Spinal cord (tissue), 10 donors: ENCODE data around the gene GNB1. TPM values are rescaled to one million over a fixed set of nuclear protein-coding genes. Genes with fewer than 3 reads are reported as not detected.
"Not testable (repeated sequence)": the region's sequence is repeated elsewhere in the genome, so short reads cannot be mapped to it uniquely, and the experiment has no call there.

Source experiments
- DNase-seq, 6 donors: peaks; one replicate each; pipeline versions ENCODE4 v3.0.0 to v3.0.0-alpha.2; 2013 to 2015; ENCODE audit warnings: low spot score in 6 of 6, low read depth in 4 of 6
- H3K27ac ChIP-seq: one replicate; pipeline ENCODE4 v1.5.1; 2013; ENCODE audit warnings: low read depth, low read length, control low read depth
- H3K27me3 ChIP-seq: one replicate; pipeline ENCODE4 v1.6.1; 2013; ENCODE audit warnings: low read length; ENCODE audit not compliant: control insufficient read depth, insufficient read depth
- H3K36me3 ChIP-seq: one replicate; pipeline ENCODE4 v1.6.1; 2013; ENCODE audit warnings: low read length; ENCODE audit not compliant: control insufficient read depth, insufficient read depth
- H3K4me1 ChIP-seq: one replicate; pipeline ENCODE4 v1.6.1; 2013; ENCODE audit warnings: low read length; ENCODE audit not compliant: control insufficient read depth, insufficient read depth
- H3K4me3 ChIP-seq: one replicate; pipeline ENCODE4 v1.5.1; 2013; ENCODE audit warnings: low read depth, low read length, control low read depth
- H3K9me3 ChIP-seq: one replicate; pipeline ENCODE4 v1.6.1; 2013; ENCODE audit warnings: low read length; ENCODE audit not compliant: control insufficient read depth, insufficient read depth
- WGBS: methylation state at CpG from one replicate; pipeline ENCODE4 v1.1.5; 2013; ENCODE audit warnings: missing lambda C conversion rate; ENCODE audit not compliant: insufficient coverage; 5-methylcytosine and 5-hydroxymethylcytosine counted together
- polyA plus RNA-seq, 2 donors: library from polyadenylated mRNA; unstranded; fragments of 120-200 nt; gene quantifications; one replicate each; pipeline ENCODE4 v1.2.1, GENCODE V29; 2013; ENCODE audit not compliant: insufficient read length in 2 of 2
- total RNA-seq, 2 donors: library from RNA; depleted of rRNA in 1 of 2; stranded (reverse); fragments of 120-200 nt in 1 of 2; fragments of >200 nt in 1 of 2; gene quantifications; one replicate each; pipeline versions ENCODE4 v1.2.3 to v1.2.4, GENCODE V29; 2013 to 2014
- donor health status: healthy.

The GNB1 gene
- total and polyA plus RNA-seq, 4 donors: 129 to 651 (median 436) TPM

- DNase-seq, H3K27ac ChIP-seq: not testable (repeated sequence)
Measured at GRCh38 chr1:1741013-1741412, 149.9 kb downstream of the GNB1 start.

GRCh38 chr1:1738799-1739337, 152.0 kb downstream of the GNB1 start:
- no CpG with 5 or more reads among the region's 22 CpGs for WGBS
- H3K4me1 ChIP-seq, DNase-seq, H3K4me3 ChIP-seq, H3K9me3 ChIP-seq, H3K27ac ChIP-seq, H3K27me3 ChIP-seq: not testable (repeated sequence)
- H3K36me3 ChIP-seq: peaks cover 32% of the 10 kb centered on the region

More at GRCh38 chr1:1741013-1741412, 149.9 kb downstream of the GNB1 start:
- H3K4me3 ChIP-seq, H3K9me3 ChIP-seq, H3K27me3 ChIP-seq, H3K4me1 ChIP-seq: not testable (repeated sequence)
- WGBS: 89% methylated on average over 5 of the region's 12 CpGs
- H3K36me3 ChIP-seq: peaks cover 25% of the 10 kb centered on the region

- H3K27ac ChIP-seq, H3K4me1 ChIP-seq, H3K27me3 ChIP-seq, DNase-seq, H3K4me3 ChIP-seq, H3K9me3 ChIP-seq: not testable (repeated sequence)
- H3K36me3 ChIP-seq: peaks cover 34% of the 10 kb centered on the region
- WGBS: over 99% methylated on average over 12 of the region's 44 CpGs
Measured at GRCh38 chr1:1737675-1738590, 153.0 kb downstream of the GNB1 start.

Other genes with a start within 250 kb of the GNB1 start
- gene CDK11B, start 232.1 kb downstream of the GNB1 start, total RNA-seq: 10 to 100 TPM in 1 of 2 donors, 1 to 10 TPM in 1; 7.0 to 14.8 TPM
- 10 to 100 TPM; 44.4 to 44.5 TPM for gene CDK11B, start 232.1 kb downstream of the GNB1 start, polyA plus RNA-seq
- 10 to 100 TPM; 46.2 to 49.9 TPM for gene SLC35E2B, start 198.3 kb downstream of the GNB1 start, total RNA-seq
- 100 to 1,000 TPM in 1 of 2 donors, 10 to 100 TPM in 1; 91.9 to 123 TPM for gene SLC35E2B, start 198.3 kb downstream of the GNB1 start, polyA plus RNA-seq
- gene CDK11A, start 166.7 kb downstream of the GNB1 start, total RNA-seq: 10 to 100 TPM in 1 of 2 donors, 1 to 10 TPM in 1; 6.8 to 16.0 TPM
- gene CDK11A, start 166.7 kb downstream of the GNB1 start, polyA plus RNA-seq: 10 to 100 TPM; 36.5 to 41.4 TPM
- gene NADK, start 112.6 kb downstream of the GNB1 start, total RNA-seq: 10 to 100 TPM; 29.9 to 40.4 TPM
- 10 to 100 TPM; 56.2 to 65.1 TPM for gene NADK, start 112.6 kb downstream of the GNB1 start, polyA plus RNA-seq
- gene CALML6, start 24.2 kb upstream of the GNB1 start, total RNA-seq: under 1 TPM; 0.30 to 0.83 TPM
- 1 to 10 TPM in 1 of 2 donors, under 1 TPM in 1; 0.95 to 1.5 TPM for gene CALML6, start 24.2 kb upstream of the GNB1 start, polyA plus RNA-seq
- gene TMEM52, start 28.2 kb upstream of the GNB1 start, total RNA-seq: 1 to 10 TPM; 1.7 to 2.2 TPM
- 1 to 10 TPM; 8.2 to 9.0 TPM for gene TMEM52, start 28.2 kb upstream of the GNB1 start, polyA plus RNA-seq
- gene CFAP74, start 112.7 kb upstream of the GNB1 start, total RNA-seq: 1 to 10 TPM in 1 of 2 donors, under 1 TPM in 1; 0.59 to 4.1 TPM
- 1 to 10 TPM; 5.0 to 5.6 TPM for gene CFAP74, start 112.7 kb upstream of the GNB1 start, polyA plus RNA-seq
- gene GABRD, start 128.3 kb upstream of the GNB1 start, total RNA-seq: 1 to 10 TPM in 1 of 2 donors, under 1 TPM in 1; 0.88 to 1.6 TPM
- 1 to 10 TPM; 3.9 to 5.2 TPM for gene GABRD, start 128.3 kb upstream of the GNB1 start, polyA plus RNA-seq
- 10 to 100 TPM; 33.2 to 63.6 TPM for gene PRKCZ, start 159.3 kb upstream of the GNB1 start, total RNA-seq
- gene PRKCZ, start 159.3 kb upstream of the GNB1 start, polyA plus RNA-seq: 100 to 1,000 TPM; 123 to 131 TPM